Measurements from ENCODE around the gene KRT15. TPM values are rescaled to one million over a fixed set of nuclear protein-coding genes. Genes with fewer than 3 reads are reported as not detected.

The KRT15 gene
- total and polyA plus RNA-seq, 4 donors = 0.14 TPM; not detected in 3

- Histone ChIP-seq H3K9ac (ENCODE audit: low read depth in 1 of 2, low read length in 2 of 2) (no peak overlapping the region), H3K27me3 (ENCODE audit: control insufficient read depth in 4 of 4, insufficient read depth in 4 of 4, low read length in 3 of 4) (peaks cover 0 to 2% (median under 1%) of the 10 kb centered on the region in 4 donors), H3K4me1 (ENCODE audit: control insufficient read depth in 4 of 4, insufficient read depth in 4 of 4, low read length in 3 of 4) (no peaks in the 10 kb centered on the region), H3K27ac (ENCODE audit: low read depth in 1 of 2, low read length in 2 of 2) (no peak overlapping the region), H3K9me3 (ENCODE audit: control insufficient read depth in 4 of 4, low read length in 3 of 4) (no peaks in the 10 kb centered on the region), H3K4me3 (ENCODE audit: low read depth in 1 of 3, low read length in 3 of 3) (no peak overlapping the region), H3K36me3 (ENCODE audit: control insufficient read depth in 4 of 4, insufficient read depth in 3 of 4, low read depth in 1 of 4, low read length in 3 of 4) (no peaks in the 10 kb centered on the region)
- TF ChIP-seq NR2F2 (IDR thresholded peaks at IDR 0.05) (no peak), CTCF (IDR thresholded peaks at IDR 0.05; ENCODE audit: low read depth, low read length, missing input control) (no peak), HNF4A (conservative IDR thresholded peaks at IDR 0.05) (no peak), ZBTB33 (IDR thresholded peaks at IDR 0.05) (no peak), REST (IDR thresholded peaks at IDR 0.05) (no peak), GABPA (IDR thresholded peaks at IDR 0.05 in 1 of 2, conservative IDR thresholded peaks at IDR 0.05 in 1 of 2) (no peak), YY1 (IDR thresholded peaks at IDR 0.05) (no peak), SP1 (IDR thresholded peaks at IDR 0.05) (no peak), FOXA1 (IDR thresholded peaks at IDR 0.05) (no peak), RXRA (IDR thresholded peaks at IDR 0.05) (no peak), EGR1 (IDR thresholded peaks at IDR 0.05; ENCODE audit: low read depth in 2 of 2) (no peak)
- DNase-seq (ENCODE audit: low spot score) = no peak
- WGBS = 70% methylated on average over 2 of the region's 2 CpGs
Measured at GRCh38 chr17:41559548-41559947, 40.9 kb upstream of the KRT15 start.

- peaks cover 0 to 2% (median 0%) of the 10 kb centered on the region in 4 donors for H3K27me3 ChIP-seq (ENCODE audit: control insufficient read depth in 4 of 4, insufficient read depth in 4 of 4, low read length in 3 of 4)
- H3K9me3 ChIP-seq (ENCODE audit: control insufficient read depth in 4 of 4, low read length in 3 of 4) = no peaks in the 10 kb centered on the region
- H3K27ac ChIP-seq (ENCODE audit: low read depth in 1 of 2, low read length in 2 of 2) = no peak overlapping the region
- no peak overlapping the region for H3K9ac ChIP-seq (ENCODE audit: low read depth in 1 of 2, low read length in 2 of 2)
- H3K4me1 ChIP-seq (ENCODE audit: control insufficient read depth in 4 of 4, insufficient read depth in 4 of 4, low read length in 3 of 4) = no peaks in the 10 kb centered on the region
- H3K4me3 ChIP-seq (ENCODE audit: low read depth in 1 of 3, low read length in 3 of 3) = no peak overlapping the region
- WGBS = 73% methylated on average over 9 of the region's 9 CpGs
- no peaks in the 10 kb centered on the region for H3K36me3 ChIP-seq (ENCODE audit: control insufficient read depth in 4 of 4, insufficient read depth in 3 of 4, low read depth in 1 of 4, low read length in 3 of 4)
- DNase-seq (ENCODE audit: low spot score) = no peak
- TF ChIP-seq EGR1 (IDR thresholded peaks at IDR 0.05; ENCODE audit: low read depth in 2 of 2) = no peak
- TF ChIP-seq RAD21 (IDR thresholded peaks at IDR 0.05) = no peak
- no peak for TF ChIP-seq SP1 (IDR thresholded peaks at IDR 0.05)
- no peak for TF ChIP-seq TAF1 (conservative IDR thresholded peaks at IDR 0.05)
- TF ChIP-seq ZBTB33 (IDR thresholded peaks at IDR 0.05) = no peak
- TF ChIP-seq GABPA (IDR thresholded peaks at IDR 0.05 in 1 of 2, conservative IDR thresholded peaks at IDR 0.05 in 1 of 2) = no peak
- TF ChIP-seq REST (IDR thresholded peaks at IDR 0.05) = no peak
- no peak for TF ChIP-seq RXRA (IDR thresholded peaks at IDR 0.05)
- TF ChIP-seq YY1 (IDR thresholded peaks at IDR 0.05) = no peak
- TF ChIP-seq MAX (IDR thresholded peaks at IDR 0.05) = no peak
- no peak for TF ChIP-seq ATF3 (IDR thresholded peaks at IDR 0.05)
- no peak for TF ChIP-seq HNF4A (conservative IDR thresholded peaks at IDR 0.05)
Measured at GRCh38 chr17:41556931-41557330, 38.2 kb upstream of the KRT15 start.
